HG02970 (cell line): ENCODE data around the gene SLC1A4.

Source experiments
- ATAC-seq: cut with Tn5 transposase; IDR thresholded peaks from one replicate; pipeline ENCODE4 v1.9.1; 2021; ENCODE audit warnings: mild to moderate bottlenecking, moderate library complexity, moderate number of reproducible peaks; ENCODE audit not compliant: unreplicated experiment, low FRiP score

Gene SLC1A4

GRCh38 chr2:65069439-65069824, 80.2 kb downstream of the SLC1A4 start:
- ATAC-seq = no peak

GRCh38 chr2:65070172-65070830, 81.1 kb downstream of the SLC1A4 start:
- ATAC-seq = no peak

- ATAC-seq = no peak
Measured at GRCh38 chr2:65070856-65071255, 81.7 kb downstream of the SLC1A4 start.

GRCh38 chr2:65071499-65072180, 82.4 kb downstream of the SLC1A4 start:
- no peak for ATAC-seq

DNA sequence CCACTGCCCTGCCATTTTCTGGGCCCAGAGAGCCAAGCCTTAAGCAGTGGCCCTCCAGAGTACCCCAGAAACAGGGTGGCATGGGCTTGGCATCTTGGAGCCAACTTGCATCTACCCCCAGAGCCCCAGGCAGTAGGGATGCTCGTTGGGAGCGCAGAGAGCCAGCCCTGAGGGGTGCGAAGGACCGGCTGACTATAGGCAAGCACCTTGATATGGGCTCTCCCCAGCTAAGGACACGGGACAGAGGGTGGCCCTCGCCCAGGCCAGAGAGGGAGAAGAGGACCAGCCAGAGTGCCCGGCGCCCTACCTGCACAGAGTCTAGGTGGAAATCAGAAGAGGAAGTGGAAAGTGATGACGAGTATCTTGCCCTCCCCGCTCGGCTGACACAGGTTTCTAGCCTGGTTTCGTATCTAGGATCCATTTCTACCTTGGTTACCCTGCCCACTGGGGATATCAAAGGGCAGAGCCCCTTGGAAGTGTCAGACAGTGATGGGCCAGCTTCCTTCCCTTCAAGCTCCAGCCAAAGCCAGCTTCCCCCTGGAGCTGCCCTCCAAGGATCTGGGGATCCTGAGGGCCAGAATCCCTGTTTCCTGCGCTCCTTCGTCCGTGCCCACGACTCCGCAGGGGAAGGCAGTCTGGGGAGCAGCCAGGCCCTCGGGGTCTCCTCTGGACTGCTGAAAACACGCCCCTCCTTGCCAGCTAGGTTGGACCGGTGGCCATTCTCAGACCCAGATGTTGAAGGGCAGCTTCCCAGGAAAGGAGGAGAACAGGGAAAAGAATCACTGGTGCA, 83.2 kb downstream of the SLC1A4 start:
- no peak for ATAC-seq
